Embryonic facial prominence (tissue), 1 donor: Measurements from ENCODE around the gene ZDHHC18.
A peak's percentile ranks its signal among the peaks of the same experiment; 100 is the strongest.
"Not testable (repeated sequence)": the region's sequence is repeated elsewhere in the genome, so short reads cannot be mapped to it uniquely, and the experiment has no call there.

Experiments
- DNase-seq: peaks from one replicate; pipeline ENCODE4 v3.0.0-alpha.2; 2016; ENCODE audit errors: extremely low spot score

The ZDHHC18 gene

DNA sequence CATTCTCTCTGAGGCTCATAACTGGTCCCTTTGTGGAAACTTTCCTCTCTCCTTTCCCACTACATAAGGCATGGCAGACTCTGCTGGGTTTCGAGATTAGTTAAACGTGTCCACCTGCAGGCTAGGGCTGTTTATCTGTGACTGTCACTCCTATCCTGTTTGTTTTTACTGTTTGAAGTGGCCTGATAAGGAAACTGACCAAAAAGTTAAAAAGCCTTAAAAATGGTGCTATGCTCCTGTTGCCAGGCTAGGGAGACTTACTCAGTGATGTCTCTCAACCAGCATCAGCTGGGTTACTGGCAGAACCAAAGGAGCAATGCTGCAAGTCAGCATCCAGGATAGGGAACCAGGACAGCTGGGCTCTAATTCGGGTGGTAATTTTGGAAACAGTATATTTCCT is 34.9 kb upstream of the ZDHHC18 start:
- DNase-seq: no peak

DNA sequence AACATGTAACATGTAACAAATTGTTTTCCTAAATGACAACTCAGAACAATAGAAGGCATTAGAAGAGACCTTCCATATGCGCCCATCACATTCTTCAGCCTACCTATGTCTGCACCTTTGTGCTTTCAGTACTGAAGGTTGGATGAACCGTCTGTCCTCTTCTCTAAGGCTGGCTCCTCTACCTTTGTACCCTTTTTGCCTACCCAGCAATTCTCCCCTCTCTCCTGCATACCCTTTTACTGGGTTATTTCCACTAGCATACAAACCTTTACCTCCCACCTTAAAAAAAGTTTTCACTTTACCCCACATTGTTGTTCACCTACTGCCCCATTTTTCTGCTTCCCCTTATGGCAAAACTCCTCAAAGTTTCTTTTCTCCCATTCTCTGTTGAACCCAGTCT is 33.6 kb upstream of the ZDHHC18 start:
- DNase-seq: no peak

DNA sequence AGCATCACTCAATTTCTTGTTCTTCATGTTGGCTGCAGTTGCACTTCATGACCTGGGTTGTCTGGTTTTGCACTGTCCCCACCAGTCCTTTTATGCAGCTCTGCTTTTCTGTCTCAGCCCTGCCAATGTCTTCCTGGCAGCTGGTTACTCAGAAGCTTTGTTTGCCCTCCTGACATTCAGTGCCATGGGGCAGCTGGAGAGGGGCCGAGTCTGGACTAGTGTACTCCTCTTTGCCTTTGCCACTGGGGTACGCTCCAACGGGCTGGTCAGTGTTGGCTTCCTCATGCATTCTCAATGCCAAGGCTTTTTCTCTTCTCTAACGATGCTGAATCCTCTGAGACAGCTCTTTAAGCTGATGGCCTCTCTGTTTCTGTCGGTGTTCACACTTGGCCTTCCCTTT is 32.1 kb upstream of the ZDHHC18 start:
- DNase-seq: no peak

DNA sequence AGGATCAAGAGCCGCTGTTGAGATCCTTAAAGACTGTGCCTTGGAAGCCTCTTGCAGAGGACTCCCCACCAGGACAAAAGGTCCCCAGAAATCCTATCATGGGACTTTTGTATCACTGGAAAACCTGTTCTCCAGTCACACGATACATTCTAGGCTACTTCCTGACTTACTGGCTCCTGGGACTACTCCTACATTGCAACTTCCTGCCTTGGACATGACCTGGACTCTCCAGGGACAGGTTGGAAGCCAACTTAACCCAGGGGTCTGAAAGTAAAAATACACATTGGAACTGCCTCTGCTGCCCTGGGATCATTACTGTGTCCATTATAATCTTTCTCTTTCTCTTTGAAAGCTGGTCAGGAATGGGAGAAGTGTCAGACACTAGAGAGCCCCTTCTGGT is 28.9 kb upstream of the ZDHHC18 start:
- DNase-seq: no peak

DNA sequence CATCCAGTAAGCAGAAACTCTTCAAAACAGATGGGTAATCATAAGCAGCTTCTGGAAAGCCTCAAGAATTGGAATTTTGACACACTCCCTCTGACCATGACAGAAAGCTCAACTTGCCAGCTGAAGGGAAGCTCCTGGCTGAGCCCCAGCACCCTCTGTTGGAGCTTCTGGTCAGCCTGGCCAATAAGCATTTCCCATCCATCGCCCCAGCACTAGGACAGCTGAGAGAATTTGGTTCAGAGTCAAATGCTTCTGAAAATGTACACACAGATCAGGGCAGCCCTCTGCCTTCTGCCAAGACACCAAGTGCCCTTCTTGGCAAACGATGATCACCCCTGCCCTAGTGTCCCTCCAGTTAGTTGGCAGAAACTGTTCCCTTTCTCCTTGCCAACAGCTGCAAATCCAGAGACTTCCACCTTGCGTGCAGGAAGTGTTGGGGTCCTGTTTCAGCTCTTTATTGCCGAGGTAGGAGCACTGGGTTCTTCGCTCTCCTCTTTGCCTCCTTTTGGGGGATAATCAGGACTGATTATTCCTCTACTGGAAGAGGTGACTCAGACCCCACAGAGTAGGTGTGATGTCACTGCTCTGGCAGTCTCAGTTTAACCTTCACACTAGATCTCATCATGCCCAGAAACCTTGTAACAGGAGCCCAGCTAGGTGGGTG is 26.9 kb upstream of the ZDHHC18 start:
- DNase-seq: no peak

DNA sequence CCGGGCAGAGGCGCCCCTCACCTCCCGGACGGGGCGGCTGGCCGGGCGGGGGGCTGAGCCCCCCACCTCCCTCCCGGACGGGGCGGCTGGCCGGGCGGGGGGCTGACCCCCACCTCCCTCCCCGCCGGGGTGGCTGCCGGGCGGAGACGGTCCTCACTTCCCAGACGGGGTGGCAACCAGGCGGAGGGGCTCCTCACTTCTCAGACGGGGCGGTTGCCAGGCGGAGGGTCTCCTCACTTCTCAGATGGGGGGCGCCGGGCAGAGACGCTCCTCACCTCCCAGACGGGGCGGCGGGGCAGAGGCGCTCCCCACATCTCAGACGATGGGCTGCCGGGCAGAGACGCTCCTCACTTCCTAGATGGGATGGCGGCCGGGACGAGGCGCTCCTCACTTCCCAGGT is 22.6 kb upstream of the ZDHHC18 start:
- DNase-seq: not testable (repeated sequence)

DNA sequence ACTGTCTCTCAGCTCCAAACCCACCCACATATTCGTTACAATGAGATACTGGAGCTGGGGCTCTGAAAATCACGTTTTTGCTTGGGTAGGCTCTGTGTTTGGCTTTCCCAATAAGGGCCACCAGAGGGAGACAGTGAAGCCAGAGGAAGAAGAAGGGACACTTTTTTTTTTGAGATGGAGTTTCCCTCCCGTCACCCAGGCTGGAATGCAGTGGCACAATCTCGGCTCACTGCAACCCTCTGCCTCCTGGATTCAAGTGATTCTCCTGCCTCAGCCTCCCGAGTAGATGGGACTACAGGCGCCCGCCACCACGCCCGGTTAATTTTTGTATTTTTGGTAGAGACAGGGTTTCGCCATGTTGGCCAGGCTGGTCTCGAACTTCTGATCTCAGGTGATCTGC is 16.4 kb upstream of the ZDHHC18 start:
- DNase-seq: not testable (repeated sequence)

DNA sequence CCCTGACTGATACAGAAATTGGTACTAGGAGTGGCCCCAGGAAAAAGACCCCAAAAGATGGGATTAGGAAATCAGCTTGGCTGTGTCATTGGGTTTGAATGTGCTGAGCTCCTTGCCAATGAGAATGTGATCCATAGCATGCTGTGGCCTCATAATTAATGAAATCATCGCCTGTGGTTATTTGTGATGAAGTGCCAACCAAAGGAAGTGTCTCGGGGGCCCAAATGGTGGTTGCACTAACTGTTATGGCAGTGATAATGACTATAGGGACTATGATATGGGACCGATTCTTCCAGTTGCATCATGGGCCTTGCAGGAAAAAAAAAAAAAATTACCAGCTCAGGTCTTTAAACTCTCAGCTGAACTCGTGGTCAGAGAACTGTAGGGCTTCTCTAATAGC is 15.4 kb upstream of the ZDHHC18 start:
- no peak for DNase-seq

DNA sequence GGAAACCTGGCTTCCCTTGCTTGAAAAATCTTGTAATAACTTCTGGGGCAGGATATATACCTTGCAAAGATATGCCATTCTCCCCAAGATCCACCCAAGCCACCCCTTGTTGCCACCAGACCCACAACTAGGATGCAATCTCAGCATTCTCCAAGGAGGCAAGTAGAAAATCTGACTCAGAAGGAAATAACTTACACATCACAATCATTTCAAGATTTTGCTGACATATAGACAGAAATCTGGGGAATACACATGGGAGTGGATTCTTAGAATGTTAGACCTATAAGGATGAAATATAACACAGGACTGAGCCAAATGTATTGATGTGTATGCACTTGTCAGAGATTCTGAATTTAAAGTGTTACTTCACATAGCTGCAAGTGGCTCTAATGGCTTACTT is 14.8 kb upstream of the ZDHHC18 start:
- no peak for DNase-seq

DNA sequence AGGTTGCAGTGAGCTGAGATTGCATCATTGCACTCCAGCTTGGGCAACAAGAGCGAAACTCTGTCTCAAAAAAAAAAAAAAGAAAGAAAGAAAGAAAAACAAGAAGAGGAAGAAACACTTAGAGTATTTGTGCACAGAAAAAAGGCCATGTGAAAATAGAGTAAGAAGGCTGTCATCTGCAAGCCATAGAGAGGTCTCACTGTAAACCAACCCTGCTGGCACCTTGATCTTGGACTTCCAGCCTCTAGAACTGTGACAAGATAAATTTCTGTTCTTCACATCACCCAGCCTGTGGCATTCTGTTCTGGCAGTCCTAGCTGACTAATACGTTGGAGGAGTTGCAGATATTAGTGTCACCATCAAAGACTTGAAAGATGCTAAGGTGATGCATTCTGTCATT is 12.1 kb upstream of the ZDHHC18 start:
- no peak for DNase-seq

DNA sequence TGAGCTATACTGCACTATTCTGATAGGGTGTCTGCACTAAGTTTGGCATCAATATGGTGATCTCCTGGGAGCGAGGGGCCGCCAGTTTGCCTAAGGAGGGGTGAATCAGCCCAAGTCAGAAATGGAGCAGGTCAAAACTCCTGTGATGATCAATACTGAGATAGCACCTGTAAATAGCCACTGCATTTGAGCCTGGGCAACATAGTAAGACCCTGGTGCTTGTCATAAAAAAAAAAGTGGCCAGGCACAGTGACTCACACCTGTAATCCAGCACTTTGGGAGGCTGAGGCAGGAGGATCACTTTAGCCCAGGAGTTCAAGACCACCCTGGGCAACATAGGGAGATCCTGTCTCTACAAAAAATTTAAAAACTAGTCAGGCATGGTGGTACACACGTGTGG is 11.6 kb upstream of the ZDHHC18 start:
- DNase-seq: no peak

DNA sequence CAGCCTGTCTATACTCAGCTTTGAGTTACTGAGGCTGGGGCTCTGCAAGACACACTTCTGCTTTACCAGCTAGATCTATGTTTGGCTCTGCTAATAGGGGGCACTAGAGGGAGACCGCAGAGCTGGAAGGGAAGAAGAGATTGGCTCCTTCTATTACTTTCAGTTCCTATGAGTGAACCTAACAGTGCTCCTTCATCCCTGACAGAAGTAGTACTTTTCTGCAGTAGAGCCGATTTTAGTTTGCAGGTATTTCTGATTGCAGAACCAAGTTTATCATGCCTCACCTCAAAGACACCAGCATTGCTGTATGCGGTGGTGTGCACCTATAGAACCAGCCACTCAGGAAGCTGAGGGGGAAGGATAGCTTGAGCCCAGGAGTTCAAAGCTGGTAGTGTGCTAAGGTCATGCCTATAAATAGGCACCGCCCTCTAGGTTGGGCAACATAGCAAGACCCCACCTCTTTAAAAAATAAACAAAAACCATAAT is 5.7 kb upstream of the ZDHHC18 start:
- DNase-seq: no peak

DNA sequence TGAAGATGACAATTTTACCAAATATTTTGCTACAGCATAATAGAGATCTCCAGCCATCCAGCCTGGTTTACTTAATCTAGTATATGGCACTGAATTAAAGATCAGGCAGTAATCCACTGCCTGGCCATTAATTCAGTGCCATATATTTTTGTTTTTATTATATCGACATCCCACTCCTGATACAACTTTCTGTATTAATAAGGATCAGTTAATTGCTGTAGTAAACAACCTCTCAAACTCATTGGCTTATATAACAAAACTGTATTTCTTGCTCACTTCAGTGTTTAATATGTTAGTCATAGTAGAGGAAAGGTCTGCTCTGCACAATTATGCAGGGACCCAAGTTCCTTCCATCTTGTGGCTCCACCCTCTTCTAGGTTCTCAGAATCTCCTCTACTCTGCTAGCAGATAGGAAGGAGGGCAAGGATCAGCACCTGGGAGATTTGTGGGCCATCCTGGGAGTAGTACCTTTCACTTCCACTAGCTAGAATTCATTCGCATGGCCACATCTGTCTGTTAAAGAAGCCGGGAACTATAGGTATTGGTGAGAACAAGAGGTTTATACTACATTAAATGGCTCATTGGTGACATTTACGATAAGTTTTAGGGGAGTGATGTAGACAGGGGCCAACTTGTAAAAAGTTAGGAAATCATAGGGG is 3.6 kb upstream of the ZDHHC18 start:
- no peak for DNase-seq

DNA sequence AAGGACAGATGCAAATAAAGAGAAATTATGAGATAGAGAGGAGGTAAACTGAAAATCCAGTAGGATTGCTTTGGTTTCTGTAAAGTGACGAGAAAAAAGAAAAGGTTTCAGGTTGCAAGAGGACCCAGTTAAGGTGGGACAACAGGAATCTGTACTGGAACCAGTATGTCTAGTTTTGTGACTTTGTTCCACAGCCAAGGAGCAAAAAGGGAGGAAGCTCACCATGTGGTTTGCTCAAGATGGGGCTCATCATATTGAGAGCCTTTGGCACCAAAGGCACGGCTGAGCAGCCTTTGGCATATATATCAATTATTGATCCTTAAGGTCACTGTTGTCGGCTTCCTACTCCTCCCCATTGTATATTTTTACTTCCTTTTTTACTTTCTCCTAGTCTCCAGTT is 1.8 kb upstream of the ZDHHC18 start:
- DNase-seq: peak; percentile 25

DNA sequence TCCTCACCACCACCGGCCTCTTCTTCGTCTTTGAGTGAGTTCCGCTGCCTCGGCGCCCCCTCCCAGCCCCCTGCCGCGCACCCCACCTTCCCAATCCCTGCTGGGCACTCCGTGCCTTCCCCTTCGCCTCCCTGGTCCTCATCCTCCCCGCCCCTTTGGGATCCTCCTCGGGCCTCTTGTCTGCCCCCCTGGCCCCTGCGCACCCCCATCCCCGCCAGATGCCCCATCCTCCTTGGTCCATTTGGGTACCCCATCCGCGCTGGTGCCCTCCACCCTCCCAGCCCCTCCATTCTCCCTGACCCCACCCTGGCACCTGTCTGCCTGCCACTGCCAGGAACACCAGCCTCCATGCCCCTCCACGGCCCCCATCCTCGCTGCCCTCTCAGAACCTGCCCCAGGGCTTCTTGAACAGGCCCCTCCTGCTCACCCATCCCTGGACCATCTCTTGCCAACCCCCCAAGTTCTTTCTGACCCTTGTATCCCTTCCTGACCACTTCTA is 667 bp downstream of the ZDHHC18 start:
- no peak for DNase-seq

DNA sequence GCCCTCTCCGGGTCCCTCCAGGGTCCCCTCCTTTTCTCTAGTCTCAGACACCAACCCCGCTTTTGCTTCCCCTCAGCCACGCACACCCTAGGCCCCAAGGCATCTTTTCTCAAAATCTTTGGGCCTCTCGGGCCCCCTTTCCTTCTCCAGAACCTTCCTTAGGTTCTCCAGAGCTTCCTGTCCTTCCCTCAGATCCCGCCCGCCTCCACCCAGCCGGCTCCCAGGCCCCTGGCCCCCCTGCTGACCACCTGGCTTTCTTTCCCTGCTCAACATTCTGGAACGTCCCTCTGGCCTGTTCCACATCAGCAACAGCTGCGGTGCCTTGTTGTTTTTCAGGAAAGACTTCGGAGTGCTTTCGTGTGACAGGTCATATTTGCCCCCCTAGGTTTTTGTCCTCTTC is 1.2 kb downstream of the ZDHHC18 start:
- no peak for DNase-seq

DNA sequence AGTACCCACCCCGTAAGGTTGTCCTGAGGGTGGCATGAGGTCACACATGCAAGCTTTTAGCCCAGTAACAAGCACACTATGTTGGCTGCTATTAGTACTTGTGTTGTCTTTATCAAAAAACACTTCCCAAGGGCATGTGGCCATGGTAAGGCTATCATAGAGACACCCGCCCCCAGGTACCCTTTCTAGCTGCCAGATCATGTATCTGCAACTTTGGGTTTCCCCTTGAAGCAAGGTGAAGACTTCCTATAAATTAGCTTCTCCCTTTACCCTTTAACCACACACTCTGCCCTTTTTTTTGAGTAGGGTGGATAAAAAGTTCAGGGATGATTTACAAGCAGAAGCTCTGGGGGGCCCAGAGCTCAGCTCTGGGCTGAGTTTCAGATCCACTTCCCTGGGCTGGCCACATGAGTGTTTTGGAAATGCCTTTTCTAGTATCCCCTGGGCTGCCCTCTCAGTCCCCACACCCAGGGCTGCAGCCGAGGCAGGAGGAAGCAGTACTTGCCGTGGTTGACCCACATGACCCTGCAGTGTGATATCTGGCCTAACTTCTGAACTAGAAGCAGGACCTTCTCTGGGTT is 2.0 kb downstream of the ZDHHC18 start:
- no peak for DNase-seq

DNA sequence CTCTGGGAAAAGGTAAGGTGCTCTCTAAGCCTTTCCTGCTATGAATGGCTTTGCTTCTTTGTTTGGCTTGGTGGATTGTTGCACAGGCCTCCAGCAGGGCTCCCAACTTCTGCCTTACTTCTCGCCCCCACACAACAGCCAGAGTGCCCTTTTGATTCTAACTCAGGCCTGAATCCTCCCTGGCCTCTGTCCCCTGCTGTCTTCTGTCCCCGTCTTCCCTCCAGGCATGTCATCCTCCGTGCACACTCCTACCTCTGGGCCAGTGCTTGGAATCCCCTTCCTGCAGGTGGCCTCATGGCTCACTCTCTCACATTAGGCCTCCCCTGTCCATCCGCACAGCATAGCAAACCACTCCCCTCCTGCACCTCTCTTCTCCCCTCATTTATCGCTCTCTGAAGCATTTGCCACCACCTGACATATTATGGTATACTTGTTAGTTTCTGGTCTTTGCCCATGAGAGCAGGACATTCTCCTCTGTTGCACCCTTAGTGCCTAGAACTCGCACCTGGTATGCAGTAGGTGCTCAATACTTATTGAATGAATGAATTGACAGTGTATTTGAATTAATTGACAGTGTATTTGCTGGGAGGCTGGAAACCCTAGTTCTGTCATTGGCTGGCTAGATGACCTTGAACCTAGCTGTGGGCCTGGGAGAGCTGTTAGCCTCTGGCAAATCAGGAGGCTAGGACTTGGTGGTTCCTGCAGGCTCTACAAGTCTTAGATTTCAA is 2.9 kb downstream of the ZDHHC18 start:
- no peak for DNase-seq

DNA sequence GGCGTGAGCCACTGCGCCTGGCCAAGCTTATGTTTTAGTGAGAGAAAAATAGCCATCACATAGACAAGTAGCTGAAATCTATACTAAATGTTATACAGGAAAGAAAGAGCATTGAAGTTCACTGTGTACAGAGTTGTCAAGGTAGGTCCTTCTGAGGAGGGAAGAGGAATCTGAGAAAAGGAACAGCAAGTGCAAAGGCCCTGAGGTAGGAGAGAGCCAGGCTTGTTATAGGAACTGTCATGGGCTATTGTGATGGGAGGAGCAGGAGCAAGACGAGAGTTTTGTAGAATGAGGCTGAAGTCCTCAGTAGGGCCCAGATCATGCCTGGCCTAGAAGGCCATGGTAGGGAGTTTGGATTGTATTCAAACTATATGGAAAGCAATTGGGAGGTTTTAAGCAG is 4.6 kb downstream of the ZDHHC18 start:
- DNase-seq: no peak

DNA sequence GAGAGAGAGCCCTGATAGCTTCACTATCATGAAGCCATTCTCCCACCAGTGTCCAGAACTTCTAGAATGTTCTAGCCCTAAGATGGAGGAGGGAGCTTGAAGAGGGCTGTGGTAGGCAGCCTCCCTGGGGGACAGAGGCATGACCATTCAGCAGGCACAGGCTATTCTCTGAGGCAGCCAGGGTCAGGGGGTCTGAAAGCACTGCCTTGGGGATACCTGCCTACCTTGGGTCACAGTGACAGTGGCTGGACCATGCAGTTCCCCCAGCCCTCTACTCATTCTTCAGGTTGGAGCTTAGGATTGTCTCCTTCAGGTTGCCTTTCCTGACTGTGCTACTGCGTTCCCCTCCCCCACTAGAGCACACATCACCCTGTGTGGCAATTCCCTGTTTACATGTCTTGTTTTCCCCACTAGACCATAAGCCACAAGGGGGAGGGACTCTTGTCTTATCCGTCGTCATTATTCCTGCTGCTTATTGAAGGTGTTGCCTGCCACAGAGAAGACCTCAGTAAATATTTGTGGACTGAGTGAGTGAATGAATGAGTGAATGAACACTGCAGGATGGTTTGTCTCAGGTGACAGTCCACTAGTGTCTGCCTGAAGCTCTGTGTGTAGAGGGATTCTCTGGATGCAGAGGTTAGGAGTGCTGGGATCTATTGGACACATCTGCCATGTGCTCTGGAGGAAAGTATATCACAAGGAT is 5.2 kb downstream of the ZDHHC18 start:
- no peak for DNase-seq

DNA sequence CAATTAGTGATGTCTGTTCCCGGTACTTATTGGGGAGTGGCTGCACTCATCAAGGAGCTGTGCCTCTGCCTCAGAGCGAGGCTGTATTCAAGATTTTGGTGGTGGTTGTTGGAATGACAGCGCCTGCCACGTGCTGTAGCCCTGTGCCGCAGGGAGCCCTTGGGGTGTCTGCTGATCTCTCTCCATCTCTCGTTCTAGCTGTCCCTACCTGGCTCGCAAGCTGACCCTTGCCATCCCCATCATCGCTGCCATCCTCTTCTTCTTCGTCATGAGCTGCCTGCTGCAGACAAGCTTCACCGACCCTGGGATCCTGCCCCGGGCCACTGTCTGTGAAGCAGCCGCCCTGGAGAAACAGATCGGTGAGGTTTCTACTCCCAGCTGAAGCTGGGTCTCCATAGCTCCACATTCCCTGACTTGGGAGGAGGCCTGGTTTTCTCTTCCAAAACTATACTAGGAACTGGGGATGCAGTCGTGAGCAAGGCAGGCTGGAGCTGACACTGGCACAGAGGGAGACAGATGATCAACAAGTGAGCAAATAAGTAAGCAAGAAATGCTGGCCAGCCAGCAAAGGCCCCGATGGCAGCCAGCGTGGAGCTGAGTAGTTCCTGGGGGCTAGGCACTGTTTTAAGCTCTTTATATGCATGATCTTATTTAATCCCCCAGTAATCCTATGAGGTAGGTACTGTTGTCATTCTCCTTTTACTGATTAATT is 5.9 kb downstream of the ZDHHC18 start:
- DNase-seq: no peak
